ENCODE results near the gene BAIAP2. TPM values are rescaled to one million over a fixed set of nuclear protein-coding genes. Genes with fewer than 3 reads are reported as not detected.

The BAIAP2 gene
- total and polyA plus RNA-seq, 2 donors (not counting 1 experiment from before 2014, with no cell fraction given) = 1.3 to 12.0 TPM

DNA sequence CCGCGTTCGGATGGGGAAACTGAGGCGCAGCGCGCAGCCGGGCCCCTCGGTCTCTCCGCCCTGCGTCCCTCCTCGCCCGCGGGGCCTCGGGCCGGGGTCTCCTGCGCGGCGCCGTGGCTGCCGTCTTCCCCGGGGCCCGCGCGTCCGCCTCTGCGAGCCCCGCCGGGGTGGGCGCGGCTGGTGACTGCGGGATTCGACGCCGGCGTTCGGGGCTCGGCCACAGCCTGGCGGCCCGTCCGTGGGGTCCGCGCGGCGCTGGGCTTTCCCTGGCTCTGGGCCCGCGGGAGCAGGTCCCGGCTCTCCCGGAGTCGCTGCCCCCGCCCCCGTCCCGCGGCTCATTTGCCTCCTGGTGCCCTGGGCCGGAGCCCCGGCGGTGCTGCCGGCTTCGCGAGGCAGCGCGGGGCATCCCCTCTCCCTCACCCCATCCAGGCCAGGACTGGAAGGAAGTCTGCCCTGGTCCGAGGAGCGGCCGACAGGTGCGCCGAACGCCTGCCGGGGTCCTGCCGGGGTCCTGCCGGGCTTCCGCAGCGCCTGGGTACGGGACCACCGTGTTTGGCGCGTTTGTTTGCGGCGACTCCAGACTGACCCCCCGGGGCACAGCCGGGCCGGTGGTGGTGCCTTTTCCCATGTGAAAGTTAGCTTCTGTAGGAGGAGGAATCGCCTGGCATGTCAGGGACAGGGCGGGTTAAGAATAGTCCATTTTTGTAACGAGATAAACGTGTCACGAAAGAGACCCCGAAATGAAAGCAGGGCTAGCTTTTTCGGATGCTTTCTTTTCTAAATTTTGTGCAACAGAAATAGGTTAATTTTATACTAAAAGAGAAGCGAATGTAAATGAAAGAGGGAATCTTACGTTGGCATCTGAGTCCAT, 42.6 kb upstream of the BAIAP2 start:
- TF ChIP-seq, protein P1, sequence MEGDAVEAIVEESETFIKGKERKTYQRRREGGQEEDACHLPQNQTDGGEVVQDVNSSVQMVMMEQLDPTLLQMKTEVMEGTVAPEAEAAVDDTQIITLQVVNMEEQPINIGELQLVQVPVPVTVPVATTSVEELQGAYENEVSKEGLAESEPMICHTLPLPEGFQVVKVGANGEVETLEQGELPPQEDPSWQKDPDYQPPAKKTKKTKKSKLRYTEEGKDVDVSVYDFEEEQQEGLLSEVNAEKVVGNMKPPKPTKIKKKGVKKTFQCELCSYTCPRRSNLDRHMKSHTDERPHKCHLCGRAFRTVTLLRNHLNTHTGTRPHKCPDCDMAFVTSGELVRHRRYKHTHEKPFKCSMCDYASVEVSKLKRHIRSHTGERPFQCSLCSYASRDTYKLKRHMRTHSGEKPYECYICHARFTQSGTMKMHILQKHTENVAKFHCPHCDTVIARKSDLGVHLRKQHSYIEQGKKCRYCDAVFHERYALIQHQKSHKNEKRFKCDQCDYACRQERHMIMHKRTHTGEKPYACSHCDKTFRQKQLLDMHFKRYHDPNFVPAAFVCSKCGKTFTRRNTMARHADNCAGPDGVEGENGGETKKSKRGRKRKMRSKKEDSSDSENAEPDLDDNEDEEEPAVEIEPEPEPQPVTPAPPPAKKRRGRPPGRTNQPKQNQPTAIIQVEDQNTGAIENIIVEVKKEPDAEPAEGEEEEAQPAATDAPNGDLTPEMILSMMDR (IDR thresholded peaks at IDR 0.05) = no peak
- no peak for TF ChIP-seq EZH2 (IDR thresholded peaks at IDR 0.05; ENCODE audit: borderline replicate concordance, insufficient read depth, low read depth, low read length, poor library complexity, severe bottlenecking)
- H2AFZ ChIP-seq (ENCODE audit: insufficient read depth, low read depth, low read length, poor library complexity, severe bottlenecking) = peak overlapping the region; percentile 94
- H3K36me3 ChIP-seq (replicated peaks in 1 of 2; ENCODE audit: control extremely low read depth in 1 of 2, control insufficient read depth in 1 of 2, extremely low read depth in 1 of 2, insufficient read depth in 2 of 2, low read length in 1 of 2) = peaks cover 0 to 22% of the 10 kb centered on the region in 2 experiments
- peak overlapping the region in 4 of 5 experiments; percentile 68 to 88 (median 77) for H3K4me3 ChIP-seq (ENCODE audit: control extremely low read depth in 1 of 5, extremely low read depth in 1 of 5, insufficient read depth in 1 of 5, low read depth in 2 of 5, low read length in 4 of 5)
- WGBS (ENCODE audit: insufficient coverage) = 4% methylated on average over 89 of the region's 90 CpGs
- Mint-ChIP-seq H3K4me3 (peak overlapping the region; percentile 78), H3K27me3 (no peaks in the 10 kb centered on the region), H3K4me1 (peaks cover 31% of the 10 kb centered on the region), H3K9me3 (ENCODE audit: insufficient read depth) (no peaks in the 10 kb centered on the region), H3K27ac (peak overlapping the region; percentile 66)
- H3K4me2 ChIP-seq (replicated peaks; ENCODE audit: low read depth, low read length, poor library complexity, severe bottlenecking) = peak overlapping the region; percentile 95
- ChIA-PET POLR2A (no interaction called here), CTCF (interaction anchor here (1.0 to 1.3 kb wide), 3 partner anchors 26 to 566 kb away, joined by 3 read pairs; no protein-coding TSS in a partner anchor)
- H3K9me3 ChIP-seq (ENCODE audit: control extremely low read depth in 1 of 3, control insufficient read depth in 2 of 3, insufficient read depth in 1 of 3, low read length in 2 of 3) = no peaks in the 10 kb centered on the region
- peaks cover 20 to 44% of the 10 kb centered on the region in 2 donors for H3K4me1 ChIP-seq (ENCODE audit: control insufficient read depth in 2 of 2, insufficient read depth in 2 of 2, low read length in 2 of 2)
- ATAC-seq (ENCODE audit: low read depth) (no peak), DNase-seq (no peak)
- peaks cover 5% of the 10 kb centered on the region for H3K79me2 ChIP-seq (ENCODE audit: control insufficient read depth, insufficient read depth, low read length)
- H3K27me3 ChIP-seq (replicated peaks in 1 of 4; ENCODE audit: control extremely low read depth in 1 of 4, control insufficient read depth in 3 of 4, insufficient read depth in 4 of 4, low read length in 3 of 4) = no peaks in the 10 kb centered on the region
- peak overlapping the region; percentile 80 for H3K9ac ChIP-seq (ENCODE audit: low read length)
- H3K27ac ChIP-seq (ENCODE audit: low read length in 2 of 2) = peak overlapping the region in 1 of 2 donors; percentile 39
- peaks cover 22% of the 10 kb centered on the region for H4K20me1 ChIP-seq (ENCODE audit: control insufficient read depth, insufficient read depth, low read length, poor library complexity, severe bottlenecking)
- intact Hi-C loops (cut with micrococcal nuclease) = loop anchor here (5.0 kb wide), 1 partner anchor 40 kb away; no protein-coding TSS in a partner anchor
